Activated CD4-positive, CD25-positive, alpha-beta regulatory T cell treated with anti-CD3 and anti-CD28 coated beads, Interleukin-2, amount 50 U/mL, for 24 hours (primary cell): ENCODE data around the gene ELOVL7.
"Not testable (repeated sequence)": the region's sequence is repeated elsewhere in the genome, so short reads cannot be mapped to it uniquely, and the experiment has no call there.

Experiments used
- ATAC-seq, 2 donors: fragments of 150-1000 bp; cut with Tn5 transposase; one replicate each; pipeline ENCODE4 v1.10.0; 2021; ENCODE audit warnings: mild to moderate bottlenecking in 1 of 2, moderate library complexity in 1 of 2

The ELOVL7 gene

DNA sequence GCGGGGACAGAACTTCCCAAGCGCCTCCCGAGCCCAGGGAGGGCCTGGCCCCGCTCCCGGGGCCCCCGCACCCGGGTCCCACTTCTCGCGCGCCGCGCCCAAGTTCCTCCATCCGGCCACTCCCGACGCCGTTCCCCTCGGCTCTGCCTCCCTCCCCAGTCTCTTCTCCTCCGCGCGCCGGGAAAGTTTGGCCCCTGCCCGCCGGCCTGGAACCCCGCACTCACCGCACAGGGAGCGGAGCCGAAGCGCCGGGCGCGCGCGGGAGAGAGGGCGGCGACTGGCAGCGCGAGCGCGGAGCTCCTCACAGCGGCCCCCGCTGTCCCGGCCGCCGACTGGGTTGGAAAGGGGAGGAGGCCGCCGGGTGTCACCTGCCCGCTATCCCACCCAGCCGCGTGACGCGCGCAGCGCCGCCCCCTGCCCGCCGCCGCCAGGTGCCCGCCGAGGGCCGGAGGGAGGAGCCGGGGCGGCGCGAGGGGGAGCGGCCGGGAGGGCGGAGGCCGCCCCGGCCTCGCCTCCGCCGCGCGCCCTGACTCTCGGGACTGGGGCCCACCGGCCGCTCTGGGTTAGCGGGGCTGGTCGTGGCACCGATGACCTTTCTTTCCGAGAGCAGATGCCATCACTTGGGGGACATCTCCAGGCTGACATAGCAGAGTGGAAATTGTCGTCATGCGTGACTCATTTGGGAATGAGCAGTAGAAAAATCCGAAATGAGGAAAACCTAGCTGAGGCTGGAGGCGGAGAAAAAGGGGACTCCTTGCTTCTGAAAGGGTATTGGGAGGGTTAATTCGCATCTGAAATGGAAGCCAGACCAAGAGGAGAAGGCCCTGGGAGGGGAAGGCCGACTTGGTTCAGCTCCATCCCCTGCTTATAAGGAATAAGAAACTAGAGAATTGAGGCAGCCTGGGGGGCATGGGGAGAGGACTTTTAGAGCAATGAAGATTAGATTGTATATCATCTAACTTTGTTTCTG lies at the start of gene ELOVL7:
TSS of gene ELOVL7 (minus strand) at position 334 of the 970 bp plus-strand sequence. CDS start 56,872 bp downstream, outside the sequence.
- ATAC-seq: peak; percentile 41 to 68

DNA sequence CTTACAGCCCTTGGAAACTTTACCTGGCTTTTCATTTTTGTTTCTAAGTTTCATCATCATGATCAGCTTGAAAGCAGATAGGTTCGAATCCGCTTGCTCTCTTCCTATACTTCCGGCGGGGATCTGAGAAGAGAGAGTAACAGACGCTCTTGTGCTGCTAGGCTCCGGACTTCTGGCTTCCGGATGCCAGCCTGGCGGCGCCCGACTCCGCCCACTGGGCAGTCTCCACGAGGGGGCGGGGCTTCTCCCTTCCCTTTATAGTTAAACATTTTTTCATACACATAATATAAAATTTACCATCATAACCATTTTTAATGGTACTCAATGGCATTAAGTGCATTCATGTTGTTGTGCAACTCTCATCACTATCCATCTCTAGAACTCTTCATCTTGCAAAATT lies 49.5 kb upstream of the ELOVL7 start:
- ATAC-seq: no peak

DNA sequence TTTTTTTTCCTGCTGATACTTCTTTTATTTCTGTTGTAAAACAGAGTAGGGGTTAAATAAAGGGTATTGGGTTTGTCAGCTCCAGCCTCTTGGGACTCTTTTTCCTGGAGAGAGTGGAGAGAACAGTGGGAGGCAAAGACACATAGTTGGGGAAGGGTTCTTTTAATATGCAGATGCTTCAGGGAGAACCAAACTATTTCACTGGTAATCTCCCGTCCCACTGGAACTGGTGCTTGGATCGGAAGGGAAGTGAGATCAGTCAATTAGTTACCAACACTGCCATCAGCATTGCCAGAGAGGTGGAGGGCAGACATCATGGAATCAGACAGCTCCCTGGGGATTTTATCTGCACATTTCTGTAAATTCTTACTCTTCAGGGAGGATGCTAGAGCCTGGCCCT lies 47.6 kb upstream of the ELOVL7 start:
- ATAC-seq: no peak

DNA sequence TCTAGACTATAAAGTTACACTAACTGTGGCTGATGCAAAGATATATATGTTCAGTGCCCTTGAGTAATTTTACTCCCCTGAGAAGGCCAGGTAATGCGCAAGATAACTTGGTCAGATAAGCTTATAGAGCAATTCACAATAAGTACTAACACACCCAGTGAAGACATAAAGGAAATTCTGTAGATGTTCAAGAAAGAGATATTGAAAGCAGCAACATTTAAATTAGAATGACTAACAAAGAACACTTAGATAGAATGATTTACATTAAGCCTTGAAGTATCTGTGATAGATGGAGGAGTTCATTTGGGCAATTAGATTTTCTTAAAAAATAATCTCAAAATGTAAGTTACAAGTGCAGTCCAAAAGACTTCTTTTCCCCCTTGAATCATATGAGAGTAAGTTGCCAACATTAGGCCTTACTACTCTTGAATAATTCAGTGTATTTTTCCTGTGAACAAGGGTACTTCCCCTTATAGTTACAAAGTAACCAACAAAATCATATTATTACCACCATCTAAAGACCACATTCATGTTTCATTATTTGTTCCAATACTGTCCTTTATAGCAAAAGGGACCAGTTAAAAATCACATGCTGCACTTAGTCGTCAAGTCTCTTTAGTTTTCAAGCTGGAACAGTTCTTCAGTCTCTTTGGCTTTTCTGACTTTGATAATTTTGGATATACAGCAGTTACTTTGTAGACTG lies 44.4 kb upstream of the ELOVL7 start:
- ATAC-seq: no peak

DNA sequence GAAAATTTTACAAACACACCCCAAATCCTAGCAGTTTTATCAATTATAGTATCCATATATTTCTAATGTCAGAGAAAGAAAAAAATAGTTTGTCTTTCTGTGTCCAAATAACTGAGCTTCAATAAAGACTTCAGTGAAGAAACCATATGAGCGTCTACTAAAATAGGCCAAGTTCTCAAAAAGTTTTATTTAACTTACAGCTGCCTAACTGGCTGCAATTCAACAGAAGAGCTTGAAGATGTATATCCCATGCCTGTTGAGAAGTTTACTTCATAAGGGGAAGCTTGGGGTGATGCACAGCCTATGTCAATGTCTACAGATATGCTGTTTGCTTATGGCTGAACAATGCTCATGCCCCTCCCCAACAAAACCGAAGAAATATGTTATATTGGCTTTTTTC lies 43.7 kb upstream of the ELOVL7 start:
- ATAC-seq: no peak

DNA sequence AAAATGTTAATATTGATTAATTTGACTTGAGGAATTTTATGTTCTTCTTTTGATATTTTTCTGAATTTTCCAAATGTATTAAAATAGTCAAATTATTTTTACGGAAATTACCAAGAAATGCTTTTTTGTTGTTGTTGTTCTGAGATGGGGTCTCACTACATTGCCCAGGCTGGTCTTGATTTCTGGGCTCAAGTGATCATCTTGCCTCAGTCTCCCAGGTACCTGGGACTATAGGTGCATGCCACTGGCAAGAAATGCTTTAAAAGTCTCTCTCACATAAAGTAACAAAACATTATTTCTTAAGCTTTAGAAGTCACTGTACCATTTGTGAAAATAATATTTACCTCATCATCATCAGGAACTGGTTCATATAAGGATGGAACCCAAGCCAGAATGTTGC lies 43.0 kb upstream of the ELOVL7 start:
- no peak for ATAC-seq

DNA sequence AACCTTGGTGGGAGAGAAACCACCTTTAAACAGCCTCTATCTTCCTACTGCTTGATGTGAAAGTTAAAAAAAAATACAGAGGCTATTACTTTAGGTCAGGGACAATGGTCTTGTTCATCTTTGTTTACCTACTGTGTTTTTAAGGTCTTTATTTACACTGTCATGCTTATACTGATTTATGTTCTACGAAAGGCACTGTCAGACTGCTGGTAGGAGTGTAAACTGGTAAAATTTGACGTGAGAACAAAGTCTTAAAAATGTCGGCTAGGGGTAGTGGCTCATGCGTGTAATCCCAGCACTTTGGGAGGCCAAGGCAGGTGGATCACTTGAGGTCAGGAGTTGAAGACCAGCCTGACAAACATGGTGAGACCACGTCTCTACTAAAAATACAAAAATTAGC lies 42.1 kb upstream of the ELOVL7 start:
- no peak for ATAC-seq

DNA sequence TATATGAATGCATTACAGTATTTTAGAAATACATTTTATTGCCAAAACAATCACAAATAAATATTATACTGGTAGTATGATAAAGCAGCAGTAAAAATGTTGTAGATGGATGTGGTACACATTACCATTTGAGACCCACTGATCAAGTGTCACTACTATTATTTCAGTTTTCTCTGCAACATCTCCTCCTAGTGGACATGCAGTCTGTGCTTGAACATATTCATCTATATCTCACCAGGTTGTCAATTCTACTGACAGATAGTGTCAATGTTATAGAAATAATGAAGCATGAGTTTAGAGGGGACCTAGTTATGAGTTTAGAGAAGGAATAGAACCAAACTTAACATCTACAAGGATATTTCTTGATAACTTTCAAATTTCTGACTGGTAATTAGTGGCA lies 39.2 kb upstream of the ELOVL7 start:
- ATAC-seq: no peak

DNA sequence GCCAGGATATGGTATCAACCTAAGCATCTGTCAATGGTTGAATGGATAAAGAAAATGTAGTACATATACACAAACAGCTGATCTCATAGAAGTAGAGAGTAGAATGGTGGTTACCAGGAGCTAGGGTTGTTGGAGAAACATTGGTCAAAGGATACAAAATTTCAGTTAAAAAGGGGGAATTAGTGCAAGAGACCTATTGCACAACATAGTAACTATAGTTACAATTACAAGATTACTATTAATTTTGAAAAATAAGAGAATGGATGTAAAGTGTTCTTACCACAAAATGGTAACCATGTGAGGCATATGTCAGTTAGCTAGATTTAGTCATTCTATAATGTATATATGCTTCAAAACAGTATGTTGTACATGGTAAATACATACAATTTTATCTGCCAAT lies 28.8 kb upstream of the ELOVL7 start:
- no peak for ATAC-seq

DNA sequence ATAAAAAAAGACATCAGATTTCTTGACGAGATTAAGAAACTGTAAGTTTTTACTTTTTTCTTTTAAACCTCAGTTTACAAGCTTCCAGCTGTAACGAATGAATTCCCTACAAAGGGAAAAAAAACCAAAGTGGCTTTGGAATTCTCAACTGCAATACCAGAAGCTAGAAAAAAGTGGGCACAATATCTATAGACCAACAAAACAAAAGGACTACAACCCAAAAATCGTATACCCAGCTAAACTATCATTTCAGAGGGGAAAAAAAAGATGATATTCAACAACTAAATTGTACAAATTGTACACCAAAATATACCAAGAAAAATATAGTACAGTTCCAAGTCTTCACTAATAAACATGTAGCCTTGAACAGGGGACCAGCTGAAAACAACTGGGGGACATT lies 26.8 kb upstream of the ELOVL7 start:
- ATAC-seq: no peak

DNA sequence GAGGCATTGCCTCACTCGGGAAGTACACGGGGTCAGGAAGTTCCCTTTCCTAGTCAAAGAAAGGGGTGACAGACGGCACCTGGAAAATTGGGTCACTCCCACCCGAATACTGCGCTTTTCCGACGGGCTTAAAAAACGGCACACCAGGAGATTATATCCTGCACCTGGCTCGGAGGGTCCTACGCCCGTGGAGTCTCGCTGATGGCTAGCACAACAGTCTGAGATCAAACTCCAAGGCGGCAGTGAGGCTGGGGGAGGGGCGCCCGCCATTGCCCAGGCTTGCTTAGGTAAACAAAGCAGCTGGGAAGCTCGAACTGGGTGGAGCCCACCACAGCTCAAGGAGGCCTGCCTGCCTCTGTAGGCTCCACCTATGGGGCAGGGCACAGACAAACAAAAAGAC lies 16.5 kb upstream of the ELOVL7 start:
- ATAC-seq: not testable (repeated sequence)

DNA sequence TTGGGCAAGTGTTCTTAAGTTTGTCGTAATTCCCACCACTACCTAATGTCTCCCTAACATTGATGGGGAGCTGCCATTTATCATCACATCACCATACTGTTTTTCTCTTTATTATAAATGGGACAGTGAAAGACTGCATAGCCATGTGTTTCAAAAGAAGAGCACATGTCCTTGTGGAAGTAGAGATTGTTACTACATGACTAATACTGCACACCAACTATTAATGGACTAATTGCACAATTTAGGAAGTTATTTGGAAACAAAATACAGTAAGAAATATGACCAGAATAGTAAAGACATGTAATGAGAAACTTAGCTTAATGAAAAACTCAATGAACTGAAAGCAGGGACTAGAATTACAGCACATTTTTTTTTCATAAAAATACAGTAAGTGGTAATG lies 12.0 kb upstream of the ELOVL7 start:
- ATAC-seq: no peak

DNA sequence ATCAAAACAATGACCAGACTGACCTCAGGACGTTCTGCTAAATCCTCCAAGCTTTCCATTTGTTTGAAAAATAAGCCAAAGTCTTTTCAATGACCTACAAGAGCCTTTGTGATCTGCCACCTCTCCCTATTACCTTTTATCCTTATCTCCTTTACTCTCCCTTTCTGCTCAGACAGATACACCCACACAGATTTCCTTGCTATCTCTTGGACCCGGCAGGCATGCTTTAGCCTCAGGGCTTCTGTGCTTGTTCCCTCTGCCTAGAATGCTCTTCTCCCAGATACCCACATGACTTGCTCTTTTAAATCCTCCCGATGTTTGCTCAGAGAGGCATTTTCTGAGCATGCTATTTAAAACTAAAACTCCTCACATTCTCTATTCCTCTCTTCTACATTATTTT lies 8.9 kb upstream of the ELOVL7 start:
- ATAC-seq: no peak

DNA sequence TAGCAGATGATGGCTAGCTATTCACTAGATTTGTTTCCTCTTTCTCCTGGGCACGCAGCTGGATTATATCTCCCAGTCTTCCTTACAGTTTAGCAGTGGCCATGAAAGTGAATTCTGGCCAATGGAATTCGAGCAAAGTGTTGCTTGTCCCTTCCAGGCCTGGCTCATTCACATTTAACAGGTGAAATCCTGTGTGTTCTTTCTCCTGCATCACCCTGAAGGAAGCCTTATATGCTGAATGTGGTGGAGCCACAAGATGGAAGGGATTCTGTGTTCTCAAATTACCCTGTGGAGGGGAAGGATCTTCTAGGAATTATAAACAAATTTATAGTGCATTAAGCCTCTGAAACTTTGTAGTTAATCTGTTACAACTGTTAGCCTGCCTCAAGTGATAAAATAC lies 8.2 kb upstream of the ELOVL7 start:
- ATAC-seq: no peak

DNA sequence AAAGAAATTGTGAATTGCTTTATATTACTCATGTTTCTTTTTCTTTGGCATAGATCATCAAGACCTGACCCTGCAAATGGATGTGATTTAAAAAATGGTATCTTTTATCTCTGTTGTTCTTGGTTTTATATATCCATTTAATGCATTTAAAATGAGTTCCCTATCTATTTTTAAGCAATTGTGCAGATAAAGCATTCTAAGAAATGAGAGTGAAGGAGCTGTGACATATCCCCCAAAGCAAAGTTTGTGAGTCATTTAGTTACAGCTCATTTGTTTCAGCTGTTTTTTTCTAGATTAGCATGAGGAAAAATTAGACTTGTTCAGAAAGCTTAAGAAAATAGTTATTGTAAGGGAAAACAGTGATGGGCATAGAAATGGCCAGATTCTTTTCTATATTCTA lies 7.6 kb upstream of the ELOVL7 start:
- no peak for ATAC-seq

DNA sequence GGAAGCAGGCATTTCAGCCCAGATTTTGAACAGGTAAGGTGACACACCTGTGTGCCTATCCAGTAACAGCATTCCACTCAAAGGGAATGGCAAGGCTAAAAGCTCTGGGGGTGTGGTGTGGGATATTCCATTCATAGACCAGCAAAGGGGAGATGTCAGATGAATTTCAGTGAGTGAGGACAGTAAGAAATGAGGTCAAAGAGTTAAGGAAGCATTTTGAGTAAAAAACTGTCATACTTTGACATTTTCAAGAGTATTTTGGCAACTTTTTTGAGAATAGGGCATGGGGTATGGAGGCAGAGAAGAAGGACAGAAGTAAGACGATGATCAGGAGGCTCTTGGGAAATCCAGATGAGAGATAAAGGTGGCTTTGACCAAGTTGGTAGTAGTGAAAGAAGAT lies 2.2 kb upstream of the ELOVL7 start:
- no peak for ATAC-seq

DNA sequence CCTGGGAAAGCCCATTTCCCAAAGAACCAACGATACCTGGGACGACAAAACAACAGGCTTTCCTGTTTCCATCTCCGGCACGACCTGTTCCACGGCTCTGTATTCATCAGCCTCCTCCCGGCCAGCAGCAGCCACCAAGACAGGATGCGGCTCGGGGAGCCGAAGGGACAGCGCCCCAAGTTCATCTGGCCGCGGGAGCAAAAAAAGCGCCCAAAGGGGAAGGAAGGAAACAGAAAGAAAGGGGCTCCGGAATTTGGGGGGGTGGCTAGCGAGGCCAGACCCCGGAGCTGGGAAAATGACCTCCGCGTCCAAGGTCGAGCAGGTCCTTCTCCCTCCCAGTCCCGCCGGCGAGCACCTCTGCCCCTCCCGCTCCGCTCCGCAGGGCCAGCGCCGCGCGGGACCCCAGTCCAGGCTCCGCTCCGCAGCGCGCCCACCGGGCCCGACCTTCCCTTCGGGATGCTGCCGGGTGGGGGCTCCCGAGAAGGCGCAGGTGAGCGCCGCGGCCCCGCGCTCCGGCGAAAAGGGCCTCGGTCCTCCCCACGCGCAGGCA lies 608 bp downstream of the ELOVL7 start:
- ATAC-seq: no peak

DNA sequence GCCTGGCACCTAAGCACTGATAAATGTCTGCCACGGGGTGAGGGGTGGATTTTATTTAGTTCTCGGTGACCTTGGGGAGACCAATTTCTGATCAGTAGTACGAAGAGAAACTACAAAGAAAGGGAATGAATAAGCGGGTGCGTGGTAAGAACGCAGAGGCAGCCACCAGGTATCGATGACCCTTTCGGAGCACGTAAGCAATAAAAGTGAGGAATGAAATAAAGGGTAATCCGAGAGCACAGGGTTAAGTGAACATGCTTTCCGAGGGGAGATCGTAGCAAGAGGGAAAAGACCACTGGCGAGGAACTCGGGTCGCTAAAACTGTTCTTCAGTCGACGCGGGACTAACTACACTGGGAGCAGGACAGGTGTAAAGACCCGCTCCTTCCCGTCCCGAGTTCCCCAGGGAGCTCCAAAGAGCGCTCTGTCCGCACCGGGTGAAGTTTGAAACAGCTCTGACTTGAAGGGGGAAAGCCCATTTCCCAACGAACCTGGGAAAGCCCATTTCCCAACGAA lies 1.1 kb downstream of the ELOVL7 start:
- no peak for ATAC-seq

DNA sequence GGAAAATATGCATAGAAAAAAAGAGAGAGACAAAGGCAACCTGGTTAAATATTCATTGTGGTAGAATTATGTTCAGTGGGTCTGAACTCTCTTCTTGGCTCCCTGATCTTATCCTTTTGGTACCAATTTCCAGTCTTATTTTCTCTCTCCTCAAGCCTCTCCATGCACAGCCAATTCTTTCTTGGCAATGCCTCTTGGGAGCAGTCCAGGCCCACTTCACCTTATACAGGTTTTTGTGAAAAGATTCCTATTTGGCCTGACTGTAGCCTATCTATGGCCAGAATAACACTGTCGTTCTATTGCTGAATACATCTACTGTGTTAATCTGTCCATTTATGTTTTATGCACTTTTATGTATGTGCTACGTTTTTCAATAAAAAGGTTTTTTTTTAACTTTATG lies 2.7 kb downstream of the ELOVL7 start:
- ATAC-seq: no peak

DNA sequence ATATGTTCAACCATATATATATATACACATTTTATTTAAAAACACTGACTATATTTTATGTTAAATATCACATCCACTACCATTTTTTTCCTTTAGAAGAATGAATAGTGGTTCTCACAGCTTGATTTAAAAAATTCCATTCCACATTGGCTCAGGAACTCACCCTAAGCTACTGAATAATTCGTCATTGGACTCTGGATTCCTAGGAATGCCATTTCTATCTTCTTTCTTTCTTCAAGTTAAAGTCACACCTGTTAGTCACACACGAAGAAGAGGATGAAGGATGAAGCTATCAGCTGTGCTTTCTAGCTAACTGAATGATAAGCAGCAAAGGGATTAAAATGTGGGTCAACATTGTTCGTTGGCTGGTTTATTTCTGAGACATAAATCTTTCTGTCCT lies 7.9 kb downstream of the ELOVL7 start:
- ATAC-seq: no peak

DNA sequence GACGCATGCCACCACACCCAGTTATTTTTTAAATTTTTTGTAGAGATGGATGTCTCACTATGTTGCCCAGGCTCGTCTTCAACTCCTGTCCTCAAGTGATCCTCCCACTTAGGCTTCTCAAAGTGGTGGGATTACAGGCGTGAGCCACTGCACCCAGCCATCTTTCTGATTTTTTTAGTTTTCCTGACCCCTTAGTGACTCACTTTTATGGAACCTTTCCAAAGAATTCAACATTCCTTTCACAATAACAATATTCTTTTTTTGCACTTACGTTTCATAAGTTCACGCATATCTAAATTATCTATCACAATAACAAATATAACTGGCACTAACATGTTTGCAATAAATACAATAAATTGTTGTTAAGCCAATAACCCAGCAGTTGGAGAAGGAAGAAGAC lies 8.5 kb downstream of the ELOVL7 start:
- ATAC-seq: no peak

DNA sequence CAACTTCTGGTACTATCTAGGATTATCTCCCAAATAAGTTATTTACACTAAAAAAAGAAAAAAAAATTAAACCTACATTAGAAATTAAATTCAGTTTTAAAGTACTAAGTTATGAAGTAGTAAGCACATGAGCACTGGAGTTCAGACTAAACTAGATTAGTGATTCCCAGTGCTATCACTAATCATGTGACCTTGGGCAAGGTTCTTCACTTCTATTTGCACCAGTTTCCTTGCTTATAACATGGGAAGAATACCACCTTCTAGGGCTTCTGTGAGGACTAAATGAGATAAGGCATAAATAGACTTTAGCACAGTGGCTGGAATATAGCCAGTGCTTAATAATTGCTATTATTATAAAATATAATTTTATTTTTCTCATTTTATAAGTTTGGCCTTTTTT lies 10.5 kb downstream of the ELOVL7 start:
- no peak for ATAC-seq

DNA sequence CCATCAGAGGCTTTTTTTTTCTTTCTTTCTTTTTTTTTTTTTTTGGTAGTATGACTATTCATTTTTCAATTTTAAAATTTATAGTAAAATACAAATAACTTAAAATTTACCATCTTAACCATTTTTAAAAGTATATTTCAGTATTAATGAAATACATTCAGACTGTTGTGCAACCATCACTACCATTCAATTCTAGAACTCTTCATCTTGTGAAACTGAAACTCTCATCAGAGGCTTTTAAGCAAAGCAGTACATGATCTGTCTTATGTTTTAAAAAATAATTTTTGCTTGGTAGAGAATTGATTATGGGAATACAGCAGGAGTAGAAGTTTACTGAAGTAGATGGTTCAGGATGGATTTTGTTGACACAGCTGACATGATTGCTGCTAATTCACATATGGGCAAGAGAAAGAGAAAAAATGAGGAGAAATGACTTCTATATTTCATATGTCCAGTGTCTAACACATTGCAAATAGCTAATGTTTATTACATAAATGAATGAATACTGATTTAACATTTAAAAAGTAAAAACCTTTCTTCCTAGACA lies 13.4 kb downstream of the ELOVL7 start:
- ATAC-seq: no peak
